GM18861 (cell line): Measurements from ENCODE around the gene ADCY4.
"Not testable (repeated sequence)": the region's sequence is repeated elsewhere in the genome, so short reads cannot be mapped to it uniquely, and the experiment has no call there.

ENCODE experiments used
- ATAC-seq: cut with Tn5 transposase; IDR thresholded peaks from one replicate; pipeline ENCODE4 v1.9.1; 2021; ENCODE audit not compliant: unreplicated experiment

Gene ADCY4

GRCh38 chr14:24339284-24340151 lies 4.6 kb upstream of the ADCY4 start, which contains the start of gene RIPK3:
Gene RIPK3, minus strand, starts transcription at chr14:24339991. Its CDS starts 165 bp downstream, at chr14:24339826.
- peak; percentile 72 for ATAC-seq

- no peak for ATAC-seq
Observed at GRCh38 chr14:24338843-24339242, 4.0 kb upstream of the ADCY4 start.

GRCh38 chr14:24337824-24338175 lies 2.9 kb upstream of the ADCY4 start:
- no peak for ATAC-seq

- ATAC-seq: no peak
Observed at GRCh38 chr14:24337144-24337823, 2.4 kb upstream of the ADCY4 start.

GRCh38 chr14:24335461-24336171 lies 745 bp upstream of the ADCY4 start:
- ATAC-seq: no peak

GRCh38 chr14:24332268-24332993 lies 2.4 kb downstream of the ADCY4 start:
- ATAC-seq: peak; percentile 81

GRCh38 chr14:24331731-24332267 lies 3.1 kb downstream of the ADCY4 start:
- ATAC-seq: no peak

GRCh38 chr14:24330973-24331674 lies 3.7 kb downstream of the ADCY4 start:
- ATAC-seq: no peak

- ATAC-seq: no peak
Observed at GRCh38 chr14:24329736-24330135, 5.1 kb downstream of the ADCY4 start.

- no peak for ATAC-seq
Observed at GRCh38 chr14:24329073-24329663, 5.7 kb downstream of the ADCY4 start.

GRCh38 chr14:24327914-24328313 lies 7.0 kb downstream of the ADCY4 start:
- ATAC-seq: not testable (repeated sequence)

GRCh38 chr14:24327303-24327702 lies 7.6 kb downstream of the ADCY4 start:
- ATAC-seq: no peak

GRCh38 chr14:24325963-24326362 lies 8.9 kb downstream of the ADCY4 start:
- no peak for ATAC-seq

GRCh38 chr14:24325041-24325530 lies 9.8 kb downstream of the ADCY4 start:
- ATAC-seq: no peak

GRCh38 chr14:24324024-24324423 lies 10.8 kb downstream of the ADCY4 start:
- ATAC-seq: no peak

GRCh38 chr14:24323341-24323740 lies 11.5 kb downstream of the ADCY4 start:
- no peak for ATAC-seq

- ATAC-seq: no peak
Observed at GRCh38 chr14:24322672-24323071, 12.2 kb downstream of the ADCY4 start.

- no peak for ATAC-seq
Observed at GRCh38 chr14:24321212-24321975, 13.5 kb downstream of the ADCY4 start.
